GM18520 (cell line): Measurements from ENCODE around the gene ZNF624.

Source experiments
- ATAC-seq: cut with Tn5 transposase; IDR thresholded peaks from one replicate; pipeline ENCODE4 v1.9.1; 2021; ENCODE audit not compliant: unreplicated experiment

ZNF624 gene

GRCh38 chr17:16599537-16599936 is 54.1 kb downstream of the ZNF624 start:
- no peak for ATAC-seq

GRCh38 chr17:16593356-16594102 is 60.1 kb downstream of the ZNF624 start:
- ATAC-seq = no peak

DNA sequence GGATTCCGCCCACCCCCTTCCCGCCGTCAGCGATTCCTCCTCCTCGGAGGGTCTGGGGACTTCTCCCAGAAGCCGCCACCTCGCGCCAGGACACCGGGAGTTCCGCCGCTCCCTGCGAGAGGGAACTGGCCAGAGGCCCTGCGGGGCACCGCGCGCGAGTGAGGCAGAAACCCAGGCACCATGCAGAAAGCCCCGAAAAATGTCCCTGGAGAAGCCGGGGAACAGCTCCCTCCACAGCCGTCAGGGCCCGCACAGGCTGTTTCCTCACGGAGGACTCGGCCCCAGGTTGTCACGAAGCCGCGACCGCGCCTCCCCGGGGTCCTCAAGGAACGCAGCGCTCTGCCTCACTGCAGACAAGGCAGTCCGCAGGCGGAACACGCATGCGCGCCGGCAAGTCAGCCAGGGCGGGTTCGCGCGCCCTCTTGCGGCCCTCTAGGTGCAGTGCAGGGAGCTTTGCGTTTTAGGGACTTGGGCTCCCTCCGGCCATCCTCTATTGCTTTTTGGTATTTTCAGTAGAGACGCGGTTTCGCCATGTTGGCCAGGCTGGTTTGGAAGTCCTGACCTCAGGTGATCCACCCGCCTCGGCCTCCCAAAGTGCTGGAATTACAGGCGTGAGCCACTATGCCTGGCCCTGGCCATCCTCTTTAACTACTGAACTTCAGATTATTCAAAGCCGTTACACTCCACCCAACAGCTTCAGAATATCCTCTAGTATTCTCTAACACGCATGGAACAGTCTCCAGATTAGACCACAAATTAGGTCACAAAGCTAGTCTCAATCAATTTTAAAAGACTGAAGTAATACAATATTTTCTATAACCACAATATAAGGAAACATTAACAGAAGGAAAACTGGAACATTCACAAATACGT is 64.3 kb downstream of the ZNF624 start:
- peak; percentile 81 for ATAC-seq

DNA sequence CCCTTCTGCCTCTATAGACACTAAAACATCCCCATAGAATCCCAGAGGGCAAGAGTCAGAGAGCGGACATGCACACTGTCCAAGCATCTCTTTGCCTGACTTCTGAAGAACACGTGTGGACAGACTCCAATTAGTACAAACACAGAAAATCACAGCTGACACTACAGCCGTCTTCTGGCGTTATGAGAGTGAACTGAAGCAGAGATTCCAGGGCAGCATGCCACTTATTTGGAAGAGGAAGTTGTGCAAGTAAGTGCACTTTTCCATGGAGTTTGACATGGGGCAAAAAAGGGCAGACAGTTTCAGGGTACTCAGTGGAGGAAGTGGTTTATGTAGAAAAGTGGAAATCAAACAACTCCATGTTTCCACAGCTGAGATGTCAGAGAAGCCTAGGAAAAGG is 67.9 kb downstream of the ZNF624 start:
- ATAC-seq = no peak

GRCh38 chr17:16584273-16584995 is 69.2 kb downstream of the ZNF624 start:
- no peak for ATAC-seq

DNA sequence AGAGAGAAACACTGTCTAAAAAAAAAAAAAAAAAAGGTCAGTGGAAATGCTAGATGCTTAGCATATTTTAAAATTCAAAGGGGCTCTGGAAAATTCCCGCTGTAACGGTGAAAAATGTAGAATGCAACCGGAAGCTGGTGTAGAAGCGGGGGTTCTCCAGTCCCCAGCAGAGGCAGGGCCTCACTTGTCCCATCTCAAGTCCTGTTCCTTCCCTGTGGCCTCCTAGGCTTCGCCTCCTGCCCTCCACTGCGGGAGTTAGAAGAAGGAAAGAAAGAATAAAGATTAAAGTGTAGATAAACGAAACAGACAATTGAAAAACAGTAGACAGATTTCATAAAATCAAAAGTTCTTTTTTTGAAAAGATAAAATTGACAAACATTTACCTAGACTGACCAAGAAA is 69.9 kb downstream of the ZNF624 start:
- ATAC-seq = no peak

DNA sequence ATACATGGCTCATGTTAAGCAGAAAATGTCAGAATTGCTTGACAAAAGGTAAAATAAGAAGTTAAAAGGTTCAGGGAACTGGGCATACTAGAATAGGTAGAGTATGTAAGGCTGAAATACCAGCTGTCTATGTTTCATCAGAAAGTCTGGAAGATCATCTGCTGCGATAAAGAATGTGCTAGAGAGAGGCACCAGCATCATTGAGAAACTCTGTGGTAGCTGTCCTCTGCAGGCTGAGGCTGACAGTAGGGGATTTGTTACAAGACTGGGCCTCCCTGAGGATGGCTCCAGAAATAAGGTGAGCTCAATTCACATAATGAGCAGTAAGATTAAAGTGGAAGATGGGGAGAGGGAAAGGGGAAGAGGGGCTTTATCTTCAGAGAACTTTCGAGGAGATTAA is 80.2 kb downstream of the ZNF624 start:
- ATAC-seq = no peak
